Psoas muscle (tissue), 8 donors: ENCODE data around the gene LRCH2. TPM values are rescaled to one million over a fixed set of nuclear protein-coding genes. Genes with fewer than 3 reads are reported as not detected.

Experiments used
- ATAC-seq, 4 donors: fragments of 200-7000 bp; cut with Tn5 transposase; one replicate each; pipeline ENCODE4 v1.9.1; 2020; ENCODE audit warnings: moderate library complexity in 3 of 4, mild to moderate bottlenecking in 2 of 4
- DNase-seq, 2 donors: peaks; one replicate each; pipeline ENCODE4 v3.0.0-alpha.2; 2020
- H3K27ac ChIP-seq: fragments of 200-600 bp; one replicate; pipeline ENCODE4 v1.8.0; 2022
- H3K27me3 ChIP-seq, 3 donors: fragments of 200-600 bp in 1 of 3; one replicate each; pipeline versions ENCODE4 v1.6.1 to v1.8.0; 2013 to 2022; ENCODE audit warnings: low read length in 2 of 3, mild to moderate bottlenecking in 2 of 3, moderate library complexity in 1 of 3; ENCODE audit not compliant: insufficient read depth in 3 of 3
- H3K36me3 ChIP-seq, 2 donors: fragments of 200-600 bp in 1 of 2; one replicate each; pipeline versions ENCODE4 v1.6.1 to v1.8.0; 2013 to 2022; ENCODE audit warnings: low read depth in 1 of 2, mild to moderate bottlenecking in 1 of 2, moderate library complexity in 1 of 2; ENCODE audit not compliant: insufficient read depth in 1 of 2
- H3K4me1 ChIP-seq: fragments of 200-600 bp; one replicate; pipeline ENCODE4 v1.8.0; 2022
- H3K4me3 ChIP-seq: fragments of 200-600 bp; one replicate; pipeline ENCODE4 v1.8.0; 2022; ENCODE audit warnings: mild to moderate bottlenecking
- H3K9me3 ChIP-seq: fragments of 200-600 bp; one replicate; pipeline ENCODE4 v1.8.0; 2022
- CTCF ChIP-seq: fragments of 200-600 bp; IDR thresholded peaks from one replicate; pipeline ENCODE4 v1.8.0; 2022; ENCODE audit warnings: antibody characterized with exemption
- WGBS, 3 donors: extraction: QIAGEN DNeasy Blood & Tissue Kit; methylation state at CpG; one replicate each; pipeline versions ENCODE4 v1.1.6 to v1.1.7; 2013; 5-methylcytosine and 5-hydroxymethylcytosine counted together
- intact Hi-C, 2 donors: fragments of 100-400 bp; cut with DNase I; formaldehyde crosslinking; loops; one replicate each; pipeline versions ENCODE4 v1.11.0 to v1.14.2; 2022
- polyA plus RNA-seq, 3 donors: library from polyadenylated mRNA; stranded (reverse); fragments of 200-250 nt; gene quantifications; one replicate each; pipeline ENCODE4 v1.2.3, GENCODE V29; 2013
- total RNA-seq, 4 donors: library from RNA; stranded (reverse); fragmentation: NEBNext Ultra II Directional in 2 of 4; extraction: Animal tissue kit (Norgen Biotek cat#: 25700) in 2 of 4; gene quantifications; one replicate each; pipeline versions ENCODE4 v1.2.1 to v1.2.4, GENCODE V29; 2021 to 2023
- donor health status: healthy with polysubstance abuse.
- donor health status: DM: no; HTN: no; CAD: no; lungs with moderate emphysema.
- donor health status: Bipolar disorder and iron deficiency.
- donor health status: healthy.
- donor health status: DM: yes; HTN: yes; CAD: no.
- donor health status: DM: no; HTN: no; CAD: no.
- donor health status: DM: no; HTN: no; CAD: no.
- donor health status: DM: yes; HTN: yes; CAD: no.

LRCH2 gene
- total and polyA plus RNA-seq, 7 donors = 0.22 to 1.0 (median 0.35) TPM

GRCh38 chrX:115178473-115178872, 55.4 kb downstream of the LRCH2 start:
- H3K27ac ChIP-seq = no peak overlapping the region
- H3K4me1 ChIP-seq = no peaks in the 10 kb centered on the region
- no peaks in the 10 kb centered on the region for H3K9me3 ChIP-seq
- 43 to 83% (median 83%) methylated on average over 1 of the region's 1 CpG for WGBS, 3 donors
- intact Hi-C loops = no loop called here
- ATAC-seq (no peak), DNase-seq (no peak)
- peaks cover 0 to 21% (median 0%) of the 10 kb centered on the region in 3 donors for H3K27me3 ChIP-seq
- H3K4me3 ChIP-seq = no peak overlapping the region
- TF ChIP-seq CTCF = no peak
- no peaks in the 10 kb centered on the region for H3K36me3 ChIP-seq

GRCh38 chrX:115177932-115178331, 56.0 kb downstream of the LRCH2 start:
- ATAC-seq (no peak), DNase-seq (no peak)
- Histone ChIP-seq H3K27ac (no peak overlapping the region), H3K4me1 (no peaks in the 10 kb centered on the region), H3K27me3 (peaks cover 0 to 21% (median 0%) of the 10 kb centered on the region in 3 donors), H3K36me3 (no peaks in the 10 kb centered on the region), H3K4me3 (no peak overlapping the region), H3K9me3 (no peaks in the 10 kb centered on the region)
- WGBS, 3 donors = 80 to 99% (median 98%) methylated on average over 4 of the region's 4 CpGs
- intact Hi-C loops = no loop called here
- no peak for TF ChIP-seq CTCF

- Histone ChIP-seq H3K4me1 (no peaks in the 10 kb centered on the region), H3K9me3 (no peaks in the 10 kb centered on the region), H3K27ac (no peak overlapping the region), H3K27me3 (peaks cover 0 to 4% (median 0%) of the 10 kb centered on the region in 3 donors), H3K36me3 (no peaks in the 10 kb centered on the region), H3K4me3 (no peak overlapping the region)
- TF ChIP-seq CTCF = no peak
- ATAC-seq (no peak), DNase-seq (no peak)
- intact Hi-C loops = no loop called here
- 78 to 94% (median 84%) methylated on average over 3 of the region's 3 CpGs for WGBS, 3 donors
These were observed 59.3 kb downstream of the LRCH2 start for GRCh38 chrX:115174548-115174947.

GRCh38 chrX:115173181-115173580, 60.7 kb downstream of the LRCH2 start:
- Histone ChIP-seq H3K27me3 (peaks cover 0 to 10% (median 0%) of the 10 kb centered on the region in 3 donors), H3K27ac (no peak overlapping the region), H3K9me3 (no peaks in the 10 kb centered on the region), H3K4me3 (no peak overlapping the region), H3K4me1 (no peaks in the 10 kb centered on the region), H3K36me3 (no peaks in the 10 kb centered on the region)
- ATAC-seq (no peak), DNase-seq (no peak)
- 59 to 78% (median 70%) methylated on average over 9 of the region's 9 CpGs for WGBS, 3 donors
- no peak for TF ChIP-seq CTCF
- intact Hi-C loops = no loop called here

- Histone ChIP-seq H3K27me3 (peaks cover 0 to 9% (median 0%) of the 10 kb centered on the region in 3 donors), H3K27ac (no peak overlapping the region), H3K9me3 (no peaks in the 10 kb centered on the region), H3K4me3 (no peak overlapping the region), H3K4me1 (no peaks in the 10 kb centered on the region), H3K36me3 (no peaks in the 10 kb centered on the region)
- ATAC-seq = no peak
- peak; percentile 52 for TF ChIP-seq CTCF
- intact Hi-C loops = no loop called here
- no peak for DNase-seq
- 64 to 85% (median 79%) methylated on average over 1 of the region's 1 CpG for WGBS, 3 donors
These were observed 86.7 kb downstream of the LRCH2 start for GRCh38 chrX:115147220-115147619.
